ENCODE data around the gene ZNF526.

Gene ZNF526

GRCh38 chr19:42184401-42184861, 35.7 kb upstream of the ZNF526 start (continued):
- no peak for TF ChIP-seq OVOL3 (tag by site-specific recombination; IDR thresholded peaks at IDR 0.05)
- TF ChIP-seq YY2 (tag by site-specific recombination; IDR thresholded peaks at IDR 0.05): no peak
- TF ChIP-seq IKZF3 (tag by site-specific recombination; IDR thresholded peaks at IDR 0.05): 0 out of 2 replicates have a peak, but pooled peaks have one; percentile 44
- no peak for TF ChIP-seq ZNF610 (tag by site-specific recombination; IDR thresholded peaks at IDR 0.05; ENCODE audit: borderline replicate concordance)
- peak; percentile 24; the same call in 1 of the 2 replicates for TF ChIP-seq ZNF311 (tag by site-specific recombination; IDR thresholded peaks at IDR 0.05; ENCODE audit: borderline replicate concordance)
- TF ChIP-seq ZBTB17 (tag by site-specific recombination; IDR thresholded peaks at IDR 0.05): peak; percentile 69
- no peak for TF ChIP-seq ZNF544 (tag by site-specific recombination; IDR thresholded peaks at IDR 0.05)
- no peak for TF ChIP-seq ZNF777 (tag by site-specific recombination; IDR thresholded peaks at IDR 0.05; ENCODE audit: borderline replicate concordance)
- peak; percentile 14; the same call in 1 of the 2 replicates for TF ChIP-seq ZFHX2 (tag by site-specific recombination; conservative IDR thresholded peaks at IDR 0.05)
- TF ChIP-seq ZNF10 (tag by site-specific recombination; IDR thresholded peaks at IDR 0.05): no peak
- peak; percentile 39; the same call in 1 of the 2 replicates for TF ChIP-seq SP3 (tag by site-specific recombination; IDR thresholded peaks at IDR 0.05)
- peak; percentile 54; the same call in 1 of the 2 replicates for TF ChIP-seq ZFP37 (tag by site-specific recombination; IDR thresholded peaks at IDR 0.05)

- Histone ChIP-seq H3K36me3 (ENCODE audit: control insufficient read depth in 2 of 2, insufficient read depth in 1 of 2, low read length in 2 of 2) (no peaks in the 10 kb centered on the region; a peak in 1 of 3 replicates), H3K27ac (ENCODE audit: extremely low read depth, low read depth, low read length) (no peak overlapping the region), H3K9me3 (ENCODE audit: control insufficient read depth, insufficient read depth, low read depth, low read length) (no peaks in the 10 kb centered on the region), H3K4me1 (ENCODE audit: control insufficient read depth, insufficient read depth, low read length) (no peaks in the 10 kb centered on the region), H3K4me3 (ENCODE audit: low read depth, low read length) (no peak overlapping the region)
- ChIA-PET CTCF (interaction anchor here (0.6 to 8.3 kb wide), 26 partner anchors 10 to 256 kb away, joined by 3 to 101 read pairs (median 5); partner anchors contain the start of gene POU2F2), POLR2A (interaction anchor here (1.0 kb wide), 1 partner anchor 58 kb away, joined by 3 read pairs; no protein-coding TSS in a partner anchor)
- TF ChIP-seq, protein P1, sequence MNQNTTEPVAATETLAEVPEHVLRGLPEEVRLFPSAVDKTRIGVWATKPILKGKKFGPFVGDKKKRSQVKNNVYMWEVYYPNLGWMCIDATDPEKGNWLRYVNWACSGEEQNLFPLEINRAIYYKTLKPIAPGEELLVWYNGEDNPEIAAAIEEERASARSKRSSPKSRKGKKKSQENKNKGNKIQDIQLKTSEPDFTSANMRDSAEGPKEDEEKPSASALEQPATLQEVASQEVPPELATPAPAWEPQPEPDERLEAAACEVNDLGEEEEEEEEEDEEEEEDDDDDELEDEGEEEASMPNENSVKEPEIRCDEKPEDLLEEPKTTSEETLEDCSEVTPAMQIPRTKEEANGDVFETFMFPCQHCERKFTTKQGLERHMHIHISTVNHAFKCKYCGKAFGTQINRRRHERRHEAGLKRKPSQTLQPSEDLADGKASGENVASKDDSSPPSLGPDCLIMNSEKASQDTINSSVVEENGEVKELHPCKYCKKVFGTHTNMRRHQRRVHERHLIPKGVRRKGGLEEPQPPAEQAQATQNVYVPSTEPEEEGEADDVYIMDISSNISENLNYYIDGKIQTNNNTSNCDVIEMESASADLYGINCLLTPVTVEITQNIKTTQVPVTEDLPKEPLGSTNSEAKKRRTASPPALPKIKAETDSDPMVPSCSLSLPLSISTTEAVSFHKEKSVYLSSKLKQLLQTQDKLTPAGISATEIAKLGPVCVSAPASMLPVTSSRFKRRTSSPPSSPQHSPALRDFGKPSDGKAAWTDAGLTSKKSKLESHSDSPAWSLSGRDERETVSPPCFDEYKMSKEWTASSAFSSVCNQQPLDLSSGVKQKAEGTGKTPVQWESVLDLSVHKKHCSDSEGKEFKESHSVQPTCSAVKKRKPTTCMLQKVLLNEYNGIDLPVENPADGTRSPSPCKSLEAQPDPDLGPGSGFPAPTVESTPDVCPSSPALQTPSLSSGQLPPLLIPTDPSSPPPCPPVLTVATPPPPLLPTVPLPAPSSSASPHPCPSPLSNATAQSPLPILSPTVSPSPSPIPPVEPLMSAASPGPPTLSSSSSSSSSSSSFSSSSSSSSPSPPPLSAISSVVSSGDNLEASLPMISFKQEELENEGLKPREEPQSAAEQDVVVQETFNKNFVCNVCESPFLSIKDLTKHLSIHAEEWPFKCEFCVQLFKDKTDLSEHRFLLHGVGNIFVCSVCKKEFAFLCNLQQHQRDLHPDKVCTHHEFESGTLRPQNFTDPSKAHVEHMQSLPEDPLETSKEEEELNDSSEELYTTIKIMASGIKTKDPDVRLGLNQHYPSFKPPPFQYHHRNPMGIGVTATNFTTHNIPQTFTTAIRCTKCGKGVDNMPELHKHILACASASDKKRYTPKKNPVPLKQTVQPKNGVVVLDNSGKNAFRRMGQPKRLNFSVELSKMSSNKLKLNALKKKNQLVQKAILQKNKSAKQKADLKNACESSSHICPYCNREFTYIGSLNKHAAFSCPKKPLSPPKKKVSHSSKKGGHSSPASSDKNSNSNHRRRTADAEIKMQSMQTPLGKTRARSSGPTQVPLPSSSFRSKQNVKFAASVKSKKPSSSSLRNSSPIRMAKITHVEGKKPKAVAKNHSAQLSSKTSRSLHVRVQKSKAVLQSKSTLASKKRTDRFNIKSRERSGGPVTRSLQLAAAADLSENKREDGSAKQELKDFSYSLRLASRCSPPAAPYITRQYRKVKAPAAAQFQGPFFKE (tag by site-specific recombination; IDR thresholded peaks at IDR 0.05; ENCODE audit: borderline replicate concordance): no peak
- TF ChIP-seq, protein P2, sequence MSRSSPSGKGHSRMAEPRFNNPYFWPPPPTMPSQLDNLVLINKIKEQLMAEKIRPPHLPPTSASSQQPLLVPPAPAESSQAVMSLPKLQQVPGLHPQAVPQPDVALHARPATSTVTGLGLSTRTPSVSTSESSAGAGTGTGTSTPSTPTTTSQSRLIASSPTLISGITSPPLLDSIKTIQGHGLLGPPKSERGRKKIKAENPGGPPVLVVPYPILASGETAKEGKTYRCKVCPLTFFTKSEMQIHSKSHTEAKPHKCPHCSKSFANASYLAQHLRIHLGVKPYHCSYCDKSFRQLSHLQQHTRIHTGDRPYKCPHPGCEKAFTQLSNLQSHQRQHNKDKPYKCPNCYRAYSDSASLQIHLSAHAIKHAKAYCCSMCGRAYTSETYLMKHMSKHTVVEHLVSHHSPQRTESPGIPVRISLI (tag by site-specific recombination; IDR thresholded peaks at IDR 0.05): no peak
- no peak for TF ChIP-seq ZSCAN23 (tag by site-specific recombination; IDR thresholded peaks at IDR 0.05)
- TF ChIP-seq ZNF248 (tag by site-specific recombination; IDR thresholded peaks at IDR 0.05): no peak
- no peak for TF ChIP-seq ZNF394 (tag by site-specific recombination; IDR thresholded peaks at IDR 0.05; ENCODE audit: borderline replicate concordance)
- no peak for TF ChIP-seq ZNF785 (tag by site-specific recombination; IDR thresholded peaks at IDR 0.05)
- no peak for TF ChIP-seq ZNF211 (tag by site-specific recombination; IDR thresholded peaks at IDR 0.05; ENCODE audit: low read depth)
- TF ChIP-seq ZFP37 (tag by site-specific recombination; IDR thresholded peaks at IDR 0.05): no peak
- TF ChIP-seq ZNF266 (tag by site-specific recombination; IDR thresholded peaks at IDR 0.05; ENCODE audit: low read depth): no peak
- no peak for TF ChIP-seq ZNF354C (tag by site-specific recombination; IDR thresholded peaks at IDR 0.05; ENCODE audit: borderline replicate concordance, low read depth)
- TF ChIP-seq ZNF792 (tag by site-specific recombination; IDR thresholded peaks at IDR 0.05): no peak
- no peak for TF ChIP-seq ZNF132 (tag by site-specific recombination; IDR thresholded peaks at IDR 0.05; ENCODE audit: borderline replicate concordance)
- no peak for TF ChIP-seq ZBTB8A (tag by site-specific recombination; IDR thresholded peaks at IDR 0.05)
- no peak for TF ChIP-seq FEZF1 (tag by site-specific recombination; IDR thresholded peaks at IDR 0.05)
- no peak for TF ChIP-seq ZIC2 (tag by site-specific recombination; IDR thresholded peaks at IDR 0.05)
- TF ChIP-seq, protein P3, sequence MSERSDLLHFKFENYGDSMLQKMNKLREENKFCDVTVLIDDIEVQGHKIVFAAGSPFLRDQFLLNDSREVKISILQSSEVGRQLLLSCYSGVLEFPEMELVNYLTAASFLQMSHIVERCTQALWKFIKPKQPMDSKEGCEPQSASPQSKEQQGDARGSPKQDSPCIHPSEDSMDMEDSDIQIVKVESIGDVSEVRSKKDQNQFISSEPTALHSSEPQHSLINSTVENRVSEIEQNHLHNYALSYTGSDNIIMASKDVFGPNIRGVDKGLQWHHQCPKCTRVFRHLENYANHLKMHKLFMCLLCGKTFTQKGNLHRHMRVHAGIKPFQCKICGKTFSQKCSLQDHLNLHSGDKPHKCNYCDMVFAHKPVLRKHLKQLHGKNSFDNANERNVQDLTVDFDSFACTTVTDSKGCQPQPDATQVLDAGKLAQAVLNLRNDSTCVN (tag by site-specific recombination; optimal IDR thresholded peaks at IDR 0.05): no peak
- no peak for TF ChIP-seq ZNF202 (tag by site-specific recombination; IDR thresholded peaks at IDR 0.05; ENCODE audit: borderline replicate concordance)
These were observed 34.8 kb upstream of the ZNF526 start for GRCh38 chr19:42185277-42185676.

Data from HEK293 (cell line).